ENCODE results near the gene MBIP.
A peak's percentile ranks its signal among the peaks of the same experiment; 100 is the strongest.

The MBIP gene

GRCh38 chr14:36313898-36314297 lies 6.5 kb downstream of the MBIP start:
- no peak for DNase-seq (ENCODE audit: low read depth)

GRCh38 chr14:36313206-36313605 lies 7.2 kb downstream of the MBIP start:
- no peak for DNase-seq (ENCODE audit: low read depth)

GRCh38 chr14:36306836-36307235 lies 13.6 kb downstream of the MBIP start:
- no peak for DNase-seq (ENCODE audit: low read depth)

GRCh38 chr14:36304895-36305294 lies 15.5 kb downstream of the MBIP start:
- no peak for DNase-seq (ENCODE audit: low read depth)

- no peak for DNase-seq (ENCODE audit: low read depth)
Measured at GRCh38 chr14:36303960-36304359, 16.5 kb downstream of the MBIP start.

- no peak for DNase-seq (ENCODE audit: low read depth)
Measured at GRCh38 chr14:36302823-36303222, 17.6 kb downstream of the MBIP start.

- no peak for DNase-seq (ENCODE audit: low read depth)
Measured at GRCh38 chr14:36301159-36301558, 19.3 kb downstream of the MBIP start.

- DNase-seq (ENCODE audit: low read depth), result no peak
Measured at GRCh38 chr14:36300337-36300736, 20.1 kb downstream of the MBIP start.

- no peak for DNase-seq (ENCODE audit: low read depth)
Measured at GRCh38 chr14:36295642-36296627, 24.5 kb downstream of the MBIP start.

- DNase-seq (ENCODE audit: low read depth), result no peak
Measured at GRCh38 chr14:36294543-36294942, 25.9 kb downstream of the MBIP start.

- DNase-seq (ENCODE audit: low read depth), result peak; percentile 18
Measured at GRCh38 chr14:36293824-36294223, 26.6 kb downstream of the MBIP start.

- no peak for DNase-seq (ENCODE audit: low read depth)
Measured at GRCh38 chr14:36289954-36290353, 30.5 kb downstream of the MBIP start.

- no peak for DNase-seq (ENCODE audit: low read depth)
Measured at GRCh38 chr14:36288496-36288895, 31.9 kb downstream of the MBIP start.

- DNase-seq (ENCODE audit: low read depth), result no peak
Measured at GRCh38 chr14:36284971-36285595, 35.4 kb downstream of the MBIP start.

- no peak for DNase-seq (ENCODE audit: low read depth)
Measured at GRCh38 chr14:36281309-36281708, 39.1 kb downstream of the MBIP start.

- no peak for DNase-seq (ENCODE audit: low read depth)
Measured at GRCh38 chr14:36279306-36280190, 40.9 kb downstream of the MBIP start.

GRCh38 chr14:36275741-36276140 lies 44.7 kb downstream of the MBIP start:
- no peak for DNase-seq (ENCODE audit: low read depth)

- DNase-seq (ENCODE audit: low read depth), result no peak
Measured at GRCh38 chr14:36271939-36272907, 48.2 kb downstream of the MBIP start.

GRCh38 chr14:36271222-36271621 lies 49.2 kb downstream of the MBIP start:
- no peak for DNase-seq (ENCODE audit: low read depth)

GRCh38 chr14:36270191-36270590 lies 50.2 kb downstream of the MBIP start:
- DNase-seq (ENCODE audit: low read depth), result no peak

- DNase-seq (ENCODE audit: low read depth), result no peak
Measured at GRCh38 chr14:36268121-36268520, 52.3 kb downstream of the MBIP start.

All from HS-5 (cell line).